ENCODE results near the gene AMMECR1. TPM values are rescaled to one million over a fixed set of nuclear protein-coding genes. Genes with fewer than 3 reads are reported as not detected.

Gene AMMECR1
- total and polyA plus RNA-seq, 2 of the 8 experiments (the other 6 are each of a cell fraction or from before 2014, with no cell fraction given): 10.2 to 21.2 TPM

- Histone ChIP-seq H2BK5ac (ENCODE audit: low read depth, low read length) (no peak overlapping the region), H3K9ac (replicated peaks in 1 of 4; ENCODE audit: extremely low read depth in 1 of 4, low read depth in 3 of 4, low read length in 3 of 4) (no peak overlapping the region), H3K56ac (replicated peaks; ENCODE audit: insufficient read length, low read depth, low read length) (no peak overlapping the region), H2BK12ac (ENCODE audit: low read depth, low read length) (no peak overlapping the region), H3K4me3 (ENCODE audit: extremely low read depth in 1 of 4, insufficient read depth in 2 of 4, low read depth in 3 of 4, low read length in 4 of 4) (no peak overlapping the region), H3K27ac (ENCODE audit: low read depth, low read length) (no peak overlapping the region), H2BK20ac (ENCODE audit: low read length) (no peak overlapping the region), H3K18ac (ENCODE audit: extremely low read depth, low read length) (no peak overlapping the region), H3K79me2 (ENCODE audit: control insufficient read depth in 1 of 2, insufficient read depth in 2 of 2, low read length in 2 of 2) (no peaks in the 10 kb centered on the region), H3K23me2 (ENCODE audit: low read depth, low read length) (no peaks in the 10 kb centered on the region; the same call in 1 of the 2 replicates), H3K9me3 (ENCODE audit: insufficient read depth in 2 of 2, low read depth in 1 of 2, low read length in 1 of 2) (no peaks in the 10 kb centered on the region), H3K27me3 (replicated peaks in 1 of 4; ENCODE audit: control insufficient read depth in 3 of 4, extremely low read depth in 1 of 4, insufficient read depth in 3 of 4, low read length in 3 of 4) (no peaks in the 10 kb centered on the region), H3K4me1 (replicated peaks in 1 of 4; ENCODE audit: control insufficient read depth in 3 of 4, insufficient read depth in 4 of 4, low read length in 3 of 4) (no peaks in the 10 kb centered on the region), H4K20me1 (replicated peaks in 1 of 2; ENCODE audit: control insufficient read depth in 1 of 2, insufficient read depth in 2 of 2, low read length in 2 of 2) (peaks cover 0 to 1% of the 10 kb centered on the region in 2 experiments), H2BK15ac (ENCODE audit: low read length) (no peak overlapping the region), H4K91ac (replicated peaks; ENCODE audit: insufficient read length, low read length) (no peak overlapping the region), H3K4me2 (ENCODE audit: insufficient read depth in 1 of 2, low read depth in 2 of 2, low read length in 2 of 2) (no peak overlapping the region), H3K79me1 (ENCODE audit: low read depth, low read length) (no peaks in the 10 kb centered on the region), H3K4ac (replicated peaks; ENCODE audit: insufficient read length, low read depth, low read length) (no peak overlapping the region), H4K8ac (ENCODE audit: extremely low read depth, insufficient read depth, low read length) (no peak overlapping the region), H2AK5ac (ENCODE audit: low read depth, low read length) (no peak overlapping the region), H2AFZ (ENCODE audit: low read length) (no peak overlapping the region), H3K23ac (ENCODE audit: insufficient read length) (no peak overlapping the region), H2BK120ac (replicated peaks; ENCODE audit: low read depth, low read length) (no peak overlapping the region), H3K36me3 (ENCODE audit: control insufficient read depth in 2 of 4, insufficient read depth in 4 of 4, low read length in 3 of 4) (no peaks in the 10 kb centered on the region), H4K5ac (ENCODE audit: insufficient read length, low read depth, low read length) (no peak overlapping the region), H3K14ac (ENCODE audit: insufficient read length) (no peak overlapping the region)
- 92% methylated on average over 3 of the region's 4 CpGs; no CpG with 5 or more reads in 1 of the 2 experiments for WGBS, 2 experiments (ENCODE audit: extremely low coverage in 1 of 2, insufficient coverage in 1 of 2, insufficient read length in 1 of 2, insufficient replicate concordance in 2 of 2, low coverage in 1 of 2, low lambda C conversion rate in 2 of 2, missing lambda C conversion rate in 1 of 2)
- TF ChIP-seq MAX (IDR thresholded peaks at IDR 0.05): no peak
- FAIRE-seq (no peak), DNase-seq (ENCODE audit: low read depth in 1 of 2, low spot score in 2 of 2) (no peak)
- POLR2A ChIA-PET (ENCODE audit: partially characterized antibody): no interaction called here
- CTCF ChIA-PET (ENCODE audit: partially characterized antibody): interaction anchor here (0.6 to 34.1 kb wide), 6 partner anchors 7 to 672 kb away, joined by 3 to 742 read pairs (median 4); no protein-coding TSS in a partner anchor
Measured at GRCh38 chrX:110175146-110175545, 142.7 kb downstream of the AMMECR1 start.
